Psoas muscle (tissue), 8 donors: ENCODE data around the gene TREH. TPM values are rescaled to one million over a fixed set of nuclear protein-coding genes. Genes with fewer than 3 reads are reported as not detected.
A peak's percentile ranks its signal among the peaks of the same experiment; 100 is the strongest.

Source experiments
- ATAC-seq, 4 donors: fragments of 200-7000 bp; cut with Tn5 transposase; one replicate each; pipeline ENCODE4 v1.9.1; 2020; ENCODE audit warnings: moderate library complexity in 3 of 4, mild to moderate bottlenecking in 2 of 4
- DNase-seq, 2 donors: peaks; one replicate each; pipeline ENCODE4 v3.0.0-alpha.2; 2020
- H3K27ac ChIP-seq: fragments of 200-600 bp; one replicate; pipeline ENCODE4 v1.8.0; 2022
- H3K27me3 ChIP-seq, 3 donors: fragments of 200-600 bp in 1 of 3; one replicate each; pipeline versions ENCODE4 v1.6.1 to v1.8.0; 2013 to 2022; ENCODE audit warnings: low read length in 2 of 3, mild to moderate bottlenecking in 2 of 3, moderate library complexity in 1 of 3; ENCODE audit not compliant: insufficient read depth in 3 of 3
- H3K36me3 ChIP-seq, 2 donors: fragments of 200-600 bp in 1 of 2; one replicate each; pipeline versions ENCODE4 v1.6.1 to v1.8.0; 2013 to 2022; ENCODE audit warnings: low read depth in 1 of 2, mild to moderate bottlenecking in 1 of 2, moderate library complexity in 1 of 2; ENCODE audit not compliant: insufficient read depth in 1 of 2
- H3K4me1 ChIP-seq: fragments of 200-600 bp; one replicate; pipeline ENCODE4 v1.8.0; 2022
- H3K4me3 ChIP-seq: fragments of 200-600 bp; one replicate; pipeline ENCODE4 v1.8.0; 2022; ENCODE audit warnings: mild to moderate bottlenecking
- H3K9me3 ChIP-seq: fragments of 200-600 bp; one replicate; pipeline ENCODE4 v1.8.0; 2022
- CTCF ChIP-seq: fragments of 200-600 bp; IDR thresholded peaks from one replicate; pipeline ENCODE4 v1.8.0; 2022; ENCODE audit warnings: antibody characterized with exemption
- WGBS, 3 donors: extraction: QIAGEN DNeasy Blood & Tissue Kit; methylation state at CpG; one replicate each; pipeline versions ENCODE4 v1.1.6 to v1.1.7; 2013; 5-methylcytosine and 5-hydroxymethylcytosine counted together
- intact Hi-C, 2 donors: fragments of 100-400 bp; cut with DNase I; formaldehyde crosslinking; loops; one replicate each; pipeline versions ENCODE4 v1.11.0 to v1.14.2; 2022
- polyA plus RNA-seq, 3 donors: library from polyadenylated mRNA; stranded (reverse); fragments of 200-250 nt; gene quantifications; one replicate each; pipeline ENCODE4 v1.2.3, GENCODE V29; 2013
- total RNA-seq, 4 donors: library from RNA; stranded (reverse); fragmentation: NEBNext Ultra II Directional in 2 of 4; extraction: Animal tissue kit (Norgen Biotek cat#: 25700) in 2 of 4; gene quantifications; one replicate each; pipeline versions ENCODE4 v1.2.1 to v1.2.4, GENCODE V29; 2021 to 2023
- donor health status: healthy with polysubstance abuse.
- donor health status: DM: no; HTN: no; CAD: no; lungs with moderate emphysema.
- donor health status: Bipolar disorder and iron deficiency.
- donor health status: healthy.
- donor health status: DM: yes; HTN: yes; CAD: no.
- donor health status: DM: no; HTN: no; CAD: no.
- donor health status: DM: no; HTN: no; CAD: no.
- donor health status: DM: yes; HTN: yes; CAD: no.

TREH gene
- total and polyA plus RNA-seq, 7 donors = 0.17 to 0.23 (median 0.17) TPM; not detected in 4

GRCh38 chr11:118653684-118654390 is 25.6 kb downstream of the TREH start:
- H3K4me3 ChIP-seq = no peak overlapping the region
- peaks cover 2 to 89% of the 10 kb centered on the region in 2 donors for H3K36me3 ChIP-seq
- ATAC-seq = no peak
- WGBS, 3 donors = 79 to 88% (median 87%) methylated on average over 8 of the region's 8 CpGs
- no peak for DNase-seq
- H3K27me3 ChIP-seq = no peaks in the 10 kb centered on the region
- no peaks in the 10 kb centered on the region for H3K9me3 ChIP-seq
- no peak for TF ChIP-seq CTCF
- no peak overlapping the region for H3K27ac ChIP-seq
- no peaks in the 10 kb centered on the region for H3K4me1 ChIP-seq
- intact Hi-C loops = no loop called here

- no peaks in the 10 kb centered on the region for H3K4me1 ChIP-seq
- H3K36me3 ChIP-seq = peaks cover 2 to 98% of the 10 kb centered on the region in 2 donors
- H3K27me3 ChIP-seq = no peaks in the 10 kb centered on the region
- DNase-seq (no peak), ATAC-seq (peak; percentile 24 to 60 (median 52))
- H3K9me3 ChIP-seq = no peaks in the 10 kb centered on the region
- intact Hi-C loops = no loop called here
- no peak overlapping the region for H3K27ac ChIP-seq
- 49 to 65% (median 53%) methylated on average over 4 of the region's 4 CpGs for WGBS, 3 donors
- no peak for TF ChIP-seq CTCF
- no peak overlapping the region for H3K4me3 ChIP-seq
Observed at GRCh38 chr11:118652681-118653181, 26.7 kb downstream of the TREH start.

GRCh38 chr11:118651820-118652219 is 27.6 kb downstream of the TREH start:
- Histone ChIP-seq H3K4me3 (no peak overlapping the region), H3K4me1 (no peaks in the 10 kb centered on the region), H3K27ac (no peak overlapping the region), H3K9me3 (no peaks in the 10 kb centered on the region), H3K36me3 (peaks cover 2 to 98% of the 10 kb centered on the region in 2 donors), H3K27me3 (no peaks in the 10 kb centered on the region)
- intact Hi-C loops = no loop called here
- peak; percentile 39 to 81 (median 68) for ATAC-seq
- DNase-seq = no peak
- no peak for TF ChIP-seq CTCF
- 56 to 69% (median 68%) methylated on average over 3 of the region's 3 CpGs for WGBS, 3 donors

- H3K27ac ChIP-seq = no peak overlapping the region
- peaks cover 2 to 98% of the 10 kb centered on the region in 2 donors for H3K36me3 ChIP-seq
- no peaks in the 10 kb centered on the region for H3K9me3 ChIP-seq
- intact Hi-C loops = no loop called here
- 91 to 97% (median 92%) methylated on average over 8 of the region's 8 CpGs for WGBS, 3 donors
- no peak for TF ChIP-seq CTCF
- no peak for ATAC-seq
- no peak for DNase-seq
- H3K27me3 ChIP-seq = no peaks in the 10 kb centered on the region
- no peak overlapping the region for H3K4me3 ChIP-seq
- no peaks in the 10 kb centered on the region for H3K4me1 ChIP-seq
Observed at GRCh38 chr11:118650366-118650765, 29.1 kb downstream of the TREH start.

GRCh38 chr11:118649941-118650340 is 29.5 kb downstream of the TREH start:
- H3K27me3 ChIP-seq = no peaks in the 10 kb centered on the region
- H3K4me1 ChIP-seq = no peaks in the 10 kb centered on the region
- DNase-seq = no peak
- no peak overlapping the region for H3K27ac ChIP-seq
- TF ChIP-seq CTCF = no peak
- intact Hi-C loops = no loop called here
- H3K4me3 ChIP-seq = no peak overlapping the region
- peaks cover 2 to 98% of the 10 kb centered on the region in 2 donors for H3K36me3 ChIP-seq
- 88 to 94% (median 92%) methylated on average over 10 of the region's 10 CpGs for WGBS, 3 donors
- no peaks in the 10 kb centered on the region for H3K9me3 ChIP-seq
- no peak for ATAC-seq
